Natural killer cell (primary cell): ENCODE data around the gene ALDH1B1. TPM values are rescaled to one million over a fixed set of nuclear protein-coding genes. Genes with fewer than 3 reads are reported as not detected.

Source experiments
- ATAC-seq, 3 donors: fragments of 150-1000 bp in 2 of 3; fragments of 200-7000 bp in 1 of 3; cut with Tn5 transposase; 1 replicate in 1 of 3; 2 replicates in 2 of 3; pipeline ENCODE4 v1.10.0; 2021; ENCODE audit warnings: mild to moderate bottlenecking in 2 of 3, moderate library complexity in 2 of 3
- DNase-seq, 2 donors: peaks; one replicate each; pipeline versions ENCODE4 v3.0.0 to v3.0.0-alpha.2; 2013 to 2021; ENCODE audit warnings: mixed read lengths in 1 of 2
- H3K27ac ChIP-seq: one replicate; pipeline ENCODE4 v1.5.1; 2013; ENCODE audit warnings: mild to moderate bottlenecking, low read length
- H3K27me3 ChIP-seq: one replicate; pipeline ENCODE4 v1.6.1; 2013; ENCODE audit warnings: low read length; ENCODE audit not compliant: control insufficient read depth, insufficient read depth
- H3K36me3 ChIP-seq: one replicate; pipeline ENCODE4 v1.6.1; 2013; ENCODE audit warnings: low read length; ENCODE audit not compliant: control insufficient read depth, insufficient read depth
- H3K4me1 ChIP-seq: one replicate; pipeline ENCODE4 v1.6.1; 2013; ENCODE audit warnings: low read length; ENCODE audit not compliant: control insufficient read depth, insufficient read depth
- H3K4me3 ChIP-seq: one replicate; pipeline ENCODE4 v1.5.1; 2013; ENCODE audit warnings: low read length
- H3K9me3 ChIP-seq: one replicate; pipeline ENCODE4 v1.6.1; 2013; ENCODE audit warnings: low read length; ENCODE audit not compliant: control insufficient read depth, insufficient read depth
- H3K27ac Mint-ChIP-seq, 2 donors: one replicate each; pipeline ENCODE4 v1.8.0; 2022; ENCODE audit warnings: mild to moderate bottlenecking in 2 of 2, mixed read lengths in 2 of 2, moderate library complexity in 1 of 2
- H3K27me3 Mint-ChIP-seq, 2 donors: one replicate each; pipeline ENCODE4 v1.8.0; 2022; ENCODE audit warnings: low read depth in 2 of 2, mixed read lengths in 2 of 2
- H3K36me3 Mint-ChIP-seq: one replicate; pipeline ENCODE4 v1.8.0; 2022; ENCODE audit warnings: mixed read lengths
- H3K4me1 Mint-ChIP-seq, 2 donors: one replicate each; pipeline ENCODE4 v1.8.0; 2022; ENCODE audit warnings: mixed read lengths in 2 of 2
- H3K4me3 Mint-ChIP-seq: one replicate; pipeline ENCODE4 v1.8.0; 2022; ENCODE audit warnings: mild to moderate bottlenecking, moderate library complexity, mixed read lengths
- H3K9me3 Mint-ChIP-seq, 2 donors: one replicate each; pipeline ENCODE4 v1.8.0; 2022; ENCODE audit warnings: mixed read lengths in 2 of 2
- WGBS: methylation state at CpG from one replicate; pipeline ENCODE4 v1.1.7; 2013; ENCODE audit warnings: missing lambda C conversion rate; ENCODE audit not compliant: insufficient coverage; 5-methylcytosine and 5-hydroxymethylcytosine counted together
- intact Hi-C: fragments of 100-400 bp; cut with micrococcal nuclease; formaldehyde crosslinking; loops from one replicate; pipeline ENCODE4 v1.14.2; 2022
- total RNA-seq, 4 donors: library from RNA; stranded (reverse); fragments of 120-200 nt in 1 of 4; gene quantifications; one replicate each; pipeline versions ENCODE4 v1.2.3 to v1.2.4, GENCODE V29; 2013 to 2022
- TF ChIP-seq, protein P1 (sequence below): fragments of 200-600 bp; IDR thresholded peaks from one replicate; pipeline ENCODE4 v1.8.0; 2022; ENCODE audit warnings: antibody characterized with exemption

The ALDH1B1 gene
- total RNA-seq, 3 donors from 2014 or later (not counting 1 experiment from before 2014, with no cell fraction given), result 2.5 to 5.3 (median 3.5) TPM

DNA sequence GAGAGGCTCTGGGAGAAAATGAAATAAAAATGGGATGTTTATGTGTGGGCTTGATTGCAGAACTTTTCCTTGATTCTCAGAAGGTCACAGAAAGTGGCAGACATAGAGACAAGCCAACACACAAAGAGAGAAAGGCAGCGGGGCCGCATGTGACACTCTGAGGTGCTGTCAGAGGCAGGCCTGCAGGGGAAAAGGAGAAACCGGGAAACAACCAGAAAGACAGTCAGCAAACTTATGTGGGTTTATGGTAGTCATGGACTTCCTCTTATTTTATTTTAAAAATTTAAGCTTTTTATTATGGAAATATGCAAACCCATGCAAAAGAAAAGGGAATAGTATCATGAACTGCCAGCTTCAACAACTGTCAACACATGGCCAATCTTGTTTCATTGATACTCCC is 48.0 kb downstream of the ALDH1B1 start:
- Mint-ChIP-seq H3K4me1 (peaks cover 0 to 6% of the 10 kb centered on the region in 2 donors), H3K4me3 (no peak overlapping the region), H3K27ac (no peak overlapping the region), H3K27me3 (peaks cover 18 to 41% of the 10 kb centered on the region in 2 donors), H3K9me3 (no peaks in the 10 kb centered on the region), H3K36me3 (no peaks in the 10 kb centered on the region)
- intact Hi-C loops, result no loop called here
- ATAC-seq (no peak), DNase-seq (no peak)
- no peak overlapping the region for H3K27ac ChIP-seq
- 20% methylated on average over 3 of the region's 3 CpGs for WGBS
- H3K36me3 ChIP-seq, result no peaks in the 10 kb centered on the region
- H3K4me1 ChIP-seq, result no peaks in the 10 kb centered on the region
- no peaks in the 10 kb centered on the region for H3K27me3 ChIP-seq
- no peak overlapping the region for H3K4me3 ChIP-seq
- TF ChIP-seq, protein P1, sequence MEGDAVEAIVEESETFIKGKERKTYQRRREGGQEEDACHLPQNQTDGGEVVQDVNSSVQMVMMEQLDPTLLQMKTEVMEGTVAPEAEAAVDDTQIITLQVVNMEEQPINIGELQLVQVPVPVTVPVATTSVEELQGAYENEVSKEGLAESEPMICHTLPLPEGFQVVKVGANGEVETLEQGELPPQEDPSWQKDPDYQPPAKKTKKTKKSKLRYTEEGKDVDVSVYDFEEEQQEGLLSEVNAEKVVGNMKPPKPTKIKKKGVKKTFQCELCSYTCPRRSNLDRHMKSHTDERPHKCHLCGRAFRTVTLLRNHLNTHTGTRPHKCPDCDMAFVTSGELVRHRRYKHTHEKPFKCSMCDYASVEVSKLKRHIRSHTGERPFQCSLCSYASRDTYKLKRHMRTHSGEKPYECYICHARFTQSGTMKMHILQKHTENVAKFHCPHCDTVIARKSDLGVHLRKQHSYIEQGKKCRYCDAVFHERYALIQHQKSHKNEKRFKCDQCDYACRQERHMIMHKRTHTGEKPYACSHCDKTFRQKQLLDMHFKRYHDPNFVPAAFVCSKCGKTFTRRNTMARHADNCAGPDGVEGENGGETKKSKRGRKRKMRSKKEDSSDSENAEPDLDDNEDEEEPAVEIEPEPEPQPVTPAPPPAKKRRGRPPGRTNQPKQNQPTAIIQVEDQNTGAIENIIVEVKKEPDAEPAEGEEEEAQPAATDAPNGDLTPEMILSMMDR, result no peak
- no peaks in the 10 kb centered on the region for H3K9me3 ChIP-seq

DNA sequence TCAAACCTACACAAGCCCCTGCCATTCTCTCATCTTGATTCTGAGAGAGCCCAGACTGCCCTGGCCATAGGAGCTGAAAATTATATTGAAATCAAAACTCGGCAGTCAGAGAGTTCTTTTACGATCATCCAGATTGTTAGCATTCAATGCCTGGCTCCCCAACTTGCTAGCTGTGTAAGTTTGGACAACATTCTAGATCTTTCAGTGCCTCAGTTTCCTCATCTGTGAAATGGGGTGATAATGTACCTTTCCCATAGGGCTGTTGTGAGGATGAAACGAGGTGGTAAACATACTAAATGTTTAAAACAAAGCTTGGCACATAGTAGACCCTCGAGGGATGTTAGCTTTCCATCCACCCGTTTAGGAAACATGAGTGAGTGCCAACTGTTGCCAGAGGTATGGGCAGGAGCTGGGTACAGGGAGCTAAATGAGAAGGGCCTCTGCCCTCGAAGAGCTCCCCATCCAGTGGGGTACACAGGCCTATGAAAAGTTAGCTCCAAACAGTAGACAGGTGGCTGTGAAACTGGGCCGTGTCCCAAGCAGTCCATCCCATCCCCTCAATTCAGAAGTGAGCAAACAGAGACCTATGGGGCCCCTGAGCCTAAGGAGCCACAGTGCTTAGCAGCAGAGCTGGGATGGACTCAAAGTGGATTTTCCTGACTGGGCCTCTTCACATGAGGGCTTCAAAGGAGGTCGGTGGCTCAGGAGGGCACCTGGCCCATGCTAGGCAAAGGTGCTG is 49.0 kb downstream of the ALDH1B1 start:
- no peaks in the 10 kb centered on the region for H3K36me3 Mint-ChIP-seq
- Histone ChIP-seq H3K27ac (no peak overlapping the region), H3K36me3 (no peaks in the 10 kb centered on the region), H3K4me1 (no peaks in the 10 kb centered on the region), H3K27me3 (no peaks in the 10 kb centered on the region), H3K9me3 (no peaks in the 10 kb centered on the region), H3K4me3 (no peak overlapping the region)
- peaks cover 25 to 50% of the 10 kb centered on the region in 2 donors for H3K27me3 Mint-ChIP-seq
- peaks cover 0 to 6% of the 10 kb centered on the region in 2 donors for H3K4me1 Mint-ChIP-seq
- ATAC-seq (no peak), DNase-seq (no peak)
- no peak overlapping the region for H3K4me3 Mint-ChIP-seq
- TF ChIP-seq, protein P1, result no peak
- intact Hi-C loops, result no loop called here
- no peak overlapping the region for H3K27ac Mint-ChIP-seq
- WGBS, result 80% methylated on average over 8 of the region's 8 CpGs
- H3K9me3 Mint-ChIP-seq, result no peaks in the 10 kb centered on the region

DNA sequence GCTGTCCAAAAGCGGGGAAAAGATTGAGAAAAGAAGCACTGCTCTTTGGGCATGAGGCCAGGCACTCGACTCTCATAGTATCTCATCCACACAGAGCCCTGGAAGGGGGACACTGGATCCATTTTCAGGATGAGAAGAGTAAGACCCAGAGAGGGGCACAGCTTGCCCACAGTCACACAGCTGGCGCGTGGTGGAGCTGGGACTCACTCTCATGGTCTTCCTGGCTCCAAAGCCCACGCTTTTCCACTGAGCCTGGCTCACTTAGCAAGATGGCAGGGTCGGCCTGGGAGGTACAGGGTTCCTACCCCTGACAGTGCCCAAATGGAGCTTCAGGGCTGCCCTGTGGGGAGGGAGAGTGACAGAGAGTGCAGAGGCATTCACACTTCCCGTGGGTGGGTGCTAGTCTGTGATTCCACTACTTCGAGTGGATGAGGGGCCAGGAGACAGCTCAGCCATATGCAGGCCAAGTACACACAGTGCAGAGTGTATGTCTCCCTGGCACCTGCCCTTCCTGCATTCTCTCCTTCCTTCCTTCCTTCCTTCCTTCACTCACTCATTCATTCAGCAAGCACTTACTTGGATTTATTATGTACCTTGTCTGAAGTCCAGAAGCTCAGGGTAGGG is 50.1 kb downstream of the ALDH1B1 start:
- H3K4me1 ChIP-seq, result no peaks in the 10 kb centered on the region
- H3K27me3 ChIP-seq, result no peaks in the 10 kb centered on the region
- Mint-ChIP-seq H3K27me3 (peaks cover 30 to 55% of the 10 kb centered on the region in 2 donors), H3K36me3 (no peaks in the 10 kb centered on the region), H3K4me1 (no peaks in the 10 kb centered on the region), H3K27ac (no peak overlapping the region), H3K4me3 (no peak overlapping the region), H3K9me3 (no peaks in the 10 kb centered on the region)
- no peak for ATAC-seq
- WGBS, result 82% methylated on average over 8 of the region's 8 CpGs
- TF ChIP-seq, protein P1, result no peak
- no peaks in the 10 kb centered on the region for H3K36me3 ChIP-seq
- H3K4me3 ChIP-seq, result no peak overlapping the region
- intact Hi-C loops, result no loop called here
- no peaks in the 10 kb centered on the region for H3K9me3 ChIP-seq
- H3K27ac ChIP-seq, result no peak overlapping the region
- DNase-seq, result no peak
